ENCODE results near the gene PAK4. TPM values are rescaled to one million over a fixed set of nuclear protein-coding genes. Genes with fewer than 3 reads are reported as not detected.
A peak's percentile ranks its signal among the peaks of the same experiment; 100 is the strongest.

Gene PAK4
- total RNA-seq, 1 donor: 7.0 TPM

- DNase-seq (ENCODE audit: low read depth in 2 of 3, low spot score in 2 of 3): peak in 2 of 3 donors; percentile 79 to 82
These were observed 19.8 kb downstream of the PAK4 start for GRCh38 chr19:39145180-39145953.

- DNase-seq (ENCODE audit: low read depth in 2 of 3, low spot score in 2 of 3): no peak
These were observed 20.5 kb downstream of the PAK4 start for GRCh38 chr19:39146091-39146490.

- no peak for DNase-seq (ENCODE audit: low read depth in 2 of 3, low spot score in 2 of 3)
These were observed 21.3 kb downstream of the PAK4 start for GRCh38 chr19:39146686-39147450.

- DNase-seq (ENCODE audit: low read depth in 2 of 3, low spot score in 2 of 3): no peak
These were observed 21.9 kb downstream of the PAK4 start for GRCh38 chr19:39147480-39147879.

GRCh38 chr19:39148939-39149529 is 23.4 kb downstream of the PAK4 start:
- DNase-seq (ENCODE audit: low read depth in 2 of 3, low spot score in 2 of 3): no peak

- no peak for DNase-seq (ENCODE audit: low read depth in 2 of 3, low spot score in 2 of 3)
These were observed 24.6 kb downstream of the PAK4 start for GRCh38 chr19:39150235-39150634.

GRCh38 chr19:39150807-39151600 is 25.4 kb downstream of the PAK4 start:
- no peak for DNase-seq (ENCODE audit: low read depth in 2 of 3, low spot score in 2 of 3)

- no peak for DNase-seq (ENCODE audit: low read depth in 2 of 3, low spot score in 2 of 3)
These were observed 26.5 kb downstream of the PAK4 start for GRCh38 chr19:39152066-39152465.

- DNase-seq (ENCODE audit: low read depth in 2 of 3, low spot score in 2 of 3): no peak
These were observed 28.6 kb downstream of the PAK4 start for GRCh38 chr19:39154100-39154628.

- DNase-seq (ENCODE audit: low read depth in 2 of 3, low spot score in 2 of 3): no peak
These were observed 29.1 kb downstream of the PAK4 start for GRCh38 chr19:39154629-39155100.

GRCh38 chr19:39155114-39155700 is 29.6 kb downstream of the PAK4 start:
- DNase-seq (ENCODE audit: low read depth in 2 of 3, low spot score in 2 of 3): no peak

- no peak for DNase-seq (ENCODE audit: low read depth in 2 of 3, low spot score in 2 of 3)
These were observed 30.2 kb downstream of the PAK4 start for GRCh38 chr19:39155741-39156140.

GRCh38 chr19:39156326-39157230 is 31.0 kb downstream of the PAK4 start:
- no peak for DNase-seq (ENCODE audit: low read depth in 2 of 3, low spot score in 2 of 3)

GRCh38 chr19:39157275-39157996 is 31.9 kb downstream of the PAK4 start:
- no peak for DNase-seq (ENCODE audit: low read depth in 2 of 3, low spot score in 2 of 3)

GRCh38 chr19:39157997-39158389 is 32.4 kb downstream of the PAK4 start:
- no peak for DNase-seq (ENCODE audit: low read depth in 2 of 3, low spot score in 2 of 3)

- DNase-seq (ENCODE audit: low read depth in 2 of 3, low spot score in 2 of 3): no peak
These were observed 33.2 kb downstream of the PAK4 start for GRCh38 chr19:39158646-39159260.

GRCh38 chr19:39160523-39160861 is 34.9 kb downstream of the PAK4 start:
- no peak for DNase-seq (ENCODE audit: low read depth in 2 of 3, low spot score in 2 of 3)

All from hematopoietic multipotent progenitor cell (in vitro differentiated cells).